C4-2B (cell line): ENCODE results near the gene NECTIN2.

Source experiments
- CTCF ChIP-seq: fragments of 450-650 bp; conservative IDR thresholded peaks from 2 replicates; pipeline ENCODE4 v1.5.1; 2017; ENCODE audit warnings: mild to moderate bottlenecking
- ZFX ChIP-seq: fragments of 450-650 bp; IDR thresholded peaks from 2 replicates; pipeline ENCODE4 v1.6.1; 2017

- TF ChIP-seq CTCF (no peak), ZFX (no peak)
These were observed 22.8 kb upstream of the NECTIN2 start for GRCh38 chr19:44823373-44823698.
